GM12874 (cell line): ENCODE measurements around the gene ZBTB20.

Source experiments
- CTCF ChIP-seq: IDR thresholded peaks from 2 replicates; pipeline ENCODE4 v1.5.1; 2011; ENCODE audit warnings: low read depth, mild to moderate bottlenecking, control low read depth, low read length, moderate library complexity; ENCODE audit not compliant: insufficient read depth

Gene ZBTB20

GRCh38 chr3:114669614-114670013 lies 477.5 kb downstream of the ZBTB20 start:
- TF ChIP-seq CTCF = no peak

- no peak for TF ChIP-seq CTCF
Observed at GRCh38 chr3:114668099-114668498, 479.0 kb downstream of the ZBTB20 start.

- no peak for TF ChIP-seq CTCF
Observed at GRCh38 chr3:114666623-114667022, 480.5 kb downstream of the ZBTB20 start.

GRCh38 chr3:114664006-114664405 lies 483.1 kb downstream of the ZBTB20 start:
- TF ChIP-seq CTCF = no peak

GRCh38 chr3:114660808-114661207 lies 486.3 kb downstream of the ZBTB20 start:
- no peak for TF ChIP-seq CTCF

GRCh38 chr3:114660124-114660523 lies 487.0 kb downstream of the ZBTB20 start:
- TF ChIP-seq CTCF = no peak

GRCh38 chr3:114659109-114660061 lies 487.7 kb downstream of the ZBTB20 start:
- TF ChIP-seq CTCF = no peak
